Head of caudate nucleus (tissue), 42 donors: Measurements from ENCODE around the gene CCT5.

Experiments
- DNase-seq, 42 donors: peaks; one replicate each; pipeline versions ENCODE4 v3.0.0 to v3.0.0-alpha.2; 2020 to 2021; ENCODE audit warnings: mixed read lengths in 7 of 42
- intact Hi-C: fragments of 100-400 bp; cut with DNase I; formaldehyde crosslinking; loops from one replicate; pipeline ENCODE4 v1.15.0; 2022

CCT5 gene

DNA sequence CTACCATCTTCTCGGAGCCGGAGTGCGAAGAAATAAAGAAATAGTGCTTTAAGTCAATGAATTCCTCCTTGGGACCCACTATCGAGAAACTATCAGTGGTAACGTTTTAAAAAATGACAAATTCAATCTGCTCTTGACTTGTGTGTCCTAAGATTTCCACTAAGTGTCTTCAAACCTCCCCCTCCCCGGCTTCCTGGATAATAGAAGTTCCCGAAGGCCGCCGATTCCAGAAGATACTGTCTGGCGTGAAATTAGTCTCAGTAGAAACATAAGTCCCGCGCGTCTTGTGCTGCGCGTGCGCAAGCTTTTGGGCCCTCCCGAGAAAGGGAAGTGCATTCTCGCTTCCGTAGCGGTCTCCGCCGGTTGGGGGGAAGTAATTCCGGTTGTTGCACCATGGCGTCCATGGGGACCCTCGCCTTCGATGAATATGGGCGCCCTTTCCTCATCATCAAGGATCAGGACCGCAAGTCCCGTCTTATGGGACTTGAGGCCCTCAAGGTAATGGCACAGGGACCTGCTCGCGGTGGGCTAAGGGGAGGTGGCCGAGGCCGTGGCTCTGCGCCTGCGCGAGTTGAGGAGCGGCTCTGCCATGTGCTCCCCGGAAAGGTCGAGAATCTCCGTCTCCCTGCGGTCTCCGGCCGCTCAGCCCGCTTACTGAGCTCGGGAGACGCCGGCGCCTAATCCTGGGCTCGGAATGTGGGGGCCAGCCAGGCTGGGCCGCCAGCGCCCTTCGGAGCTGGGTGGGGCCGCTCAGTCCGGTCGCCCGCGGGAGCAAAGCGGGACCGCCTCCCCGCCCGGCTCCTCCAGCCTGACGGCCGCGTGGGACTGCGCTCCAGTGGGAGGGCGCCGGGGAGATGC is at the start of gene CCT5:
CCT5 (plus strand) TSS at position 333 of the 858 bp plus-strand sequence; CDS start at position 394, 61 bp downstream.
- peak; percentile 78 to 96 (median 90) for DNase-seq
- intact Hi-C loops: loop anchor here (2.0 kb wide), 1 partner anchor 103 kb away; the partner anchor contains the start of gene MARCHF6

DNA sequence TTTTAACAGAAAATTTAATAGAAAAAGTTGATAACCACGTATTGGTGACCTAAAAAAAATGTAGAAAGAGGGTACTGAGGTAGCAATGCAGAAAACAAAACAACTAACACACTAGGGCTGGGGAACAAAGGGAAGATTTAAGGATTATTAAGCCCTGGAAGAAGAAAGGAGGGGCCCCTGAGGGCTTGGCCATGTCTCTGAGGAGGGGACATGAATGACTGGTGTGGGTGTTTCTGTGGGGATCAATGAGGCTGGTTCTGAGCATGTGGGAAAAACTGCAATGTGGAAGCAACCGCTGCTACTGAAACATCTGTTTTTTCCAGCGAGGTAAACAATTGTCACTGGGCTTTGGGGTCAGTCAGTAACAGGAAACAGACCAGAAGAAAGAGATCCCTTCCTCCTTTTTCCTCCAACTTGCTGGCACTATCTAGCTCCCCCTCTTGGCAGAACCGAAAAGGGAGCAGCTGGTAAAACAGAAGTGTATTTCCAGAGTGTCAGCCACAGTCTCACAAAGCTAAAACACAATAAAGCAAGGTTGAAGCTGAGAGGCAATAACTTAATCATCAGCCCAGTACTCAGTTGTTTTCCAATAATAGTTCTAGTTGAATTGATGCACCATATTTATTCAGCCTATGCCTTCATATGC is 48.7 kb upstream of the CCT5 start:
- DNase-seq: peak in 10 of 42 donors; percentile 15 to 56 (median 28)
- intact Hi-C loops: no loop called here

- DNase-seq: no peak
Measured at GRCh38 chr5:10202089-10202910, 47.8 kb upstream of the CCT5 start.

GRCh38 chr5:10209004-10209403 is 41.1 kb upstream of the CCT5 start:
- DNase-seq: no peak
- intact Hi-C loops: no loop called here

More at GRCh38 chr5:10202089-10202910, 47.8 kb upstream of the CCT5 start:
- intact Hi-C loops: no loop called here

DNA sequence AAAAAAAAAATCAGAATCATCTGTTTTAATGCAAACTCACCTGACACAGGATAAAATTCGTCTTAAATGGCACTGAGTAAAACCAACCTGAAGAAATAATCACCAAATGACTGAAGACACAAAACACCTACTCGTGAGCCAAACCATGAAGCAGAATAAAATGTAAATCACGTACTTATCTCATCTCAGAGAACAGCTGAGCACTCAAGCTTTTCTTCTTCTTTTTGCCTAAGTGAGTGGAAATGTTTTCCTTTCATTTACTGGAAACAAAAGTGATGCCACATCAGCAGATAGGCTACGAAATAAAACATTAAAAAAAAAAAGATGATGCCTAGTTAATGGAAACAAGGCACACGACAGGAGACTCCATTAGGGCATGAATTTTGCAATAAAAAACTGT is 36.8 kb upstream of the CCT5 start:
- no peak for DNase-seq
- intact Hi-C loops: no loop called here

- intact Hi-C loops: no loop called here
- DNase-seq: no peak
Measured at GRCh38 chr5:10214041-10214440, 36.0 kb upstream of the CCT5 start.

DNA sequence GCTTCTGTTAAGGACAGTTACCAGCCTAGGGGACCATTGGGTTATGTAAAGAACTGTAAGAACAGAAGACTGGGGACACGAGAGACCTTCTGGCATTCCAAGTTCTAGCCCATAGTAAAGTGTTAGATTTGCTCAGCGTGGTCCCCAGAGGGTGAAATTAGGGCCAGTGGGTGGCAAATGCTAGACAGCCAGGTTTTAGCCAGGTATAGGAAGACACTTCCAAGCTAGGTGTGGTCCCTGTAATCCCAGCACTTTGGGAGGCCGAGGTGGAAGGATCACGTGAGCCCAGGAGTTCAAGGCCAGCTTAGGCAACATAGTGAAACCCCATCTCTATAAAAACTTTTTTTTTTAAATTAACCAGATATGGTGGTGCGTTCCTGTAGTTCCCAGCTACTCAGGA is 34.7 kb upstream of the CCT5 start:
- no peak for DNase-seq
- intact Hi-C loops: no loop called here

DNA sequence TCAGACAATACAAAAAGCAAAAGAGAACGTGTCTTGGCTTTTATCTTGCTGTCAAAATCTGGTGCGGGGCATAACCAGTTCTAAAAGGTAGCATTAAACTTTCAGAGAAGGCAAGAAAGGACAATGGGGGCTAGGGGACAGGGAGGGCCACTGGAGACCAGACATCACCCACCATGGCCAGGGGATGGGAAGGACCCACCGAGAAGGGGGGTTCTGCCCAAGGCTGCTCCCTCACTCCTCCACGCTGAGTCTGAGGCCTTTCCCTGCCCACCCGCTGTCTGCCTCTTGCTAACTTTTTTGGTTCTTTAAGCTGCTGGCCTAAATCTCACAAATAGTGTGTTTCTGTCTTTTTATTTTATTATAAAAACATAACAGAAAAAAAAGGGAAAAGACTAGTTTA is 34.0 kb upstream of the CCT5 start:
- intact Hi-C loops: no loop called here
- DNase-seq: no peak

GRCh38 chr5:10218658-10219057 is 31.4 kb upstream of the CCT5 start:
- peak in 13 of 42 donors; percentile 21 to 59 (median 49) for DNase-seq
- intact Hi-C loops: no loop called here

DNA sequence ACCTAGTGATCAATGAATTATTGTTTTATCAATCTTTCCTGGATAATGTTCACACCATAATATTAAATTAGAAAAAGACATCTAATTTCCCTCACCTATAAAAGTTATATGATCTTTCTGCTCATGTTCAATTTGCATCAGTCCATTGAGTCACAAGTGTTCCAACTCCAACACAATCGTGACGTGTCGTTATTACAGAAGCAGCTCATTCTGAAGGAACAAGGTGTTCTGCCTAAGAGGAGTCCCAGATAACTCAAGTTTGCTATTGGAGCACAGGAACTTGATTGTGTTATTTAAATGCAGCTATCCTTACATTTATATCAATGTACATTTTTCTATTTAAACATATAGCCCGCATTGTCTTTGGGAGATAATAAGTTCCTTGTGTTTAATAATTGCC is 31.0 kb upstream of the CCT5 start:
- intact Hi-C loops: no loop called here
- peak in 8 of 42 donors; percentile 35 to 65 (median 44) for DNase-seq

GRCh38 chr5:10220248-10220647 is 29.8 kb upstream of the CCT5 start:
- intact Hi-C loops: no loop called here
- peak in 9 of 42 donors; percentile 19 to 57 (median 27) for DNase-seq

- DNase-seq: no peak
- intact Hi-C loops: no loop called here
Measured at GRCh38 chr5:10222326-10222725, 27.8 kb upstream of the CCT5 start.

- intact Hi-C loops: no loop called here
Measured at GRCh38 chr5:10227379-10227778, 22.7 kb upstream of the CCT5 start.

GRCh38 chr5:10228288-10228687 is 21.8 kb upstream of the CCT5 start:
- intact Hi-C loops: no loop called here
- DNase-seq: no peak

More at GRCh38 chr5:10227379-10227778, 22.7 kb upstream of the CCT5 start:
- DNase-seq: peak in 1 of 42 donors; percentile 36

- no peak for DNase-seq
Measured at GRCh38 chr5:10229306-10230048, 20.6 kb upstream of the CCT5 start.

GRCh38 chr5:10232386-10232785 is 17.7 kb upstream of the CCT5 start:
- intact Hi-C loops: no loop called here
- DNase-seq: no peak

More at GRCh38 chr5:10229306-10230048, 20.6 kb upstream of the CCT5 start:
- intact Hi-C loops: no loop called here

DNA sequence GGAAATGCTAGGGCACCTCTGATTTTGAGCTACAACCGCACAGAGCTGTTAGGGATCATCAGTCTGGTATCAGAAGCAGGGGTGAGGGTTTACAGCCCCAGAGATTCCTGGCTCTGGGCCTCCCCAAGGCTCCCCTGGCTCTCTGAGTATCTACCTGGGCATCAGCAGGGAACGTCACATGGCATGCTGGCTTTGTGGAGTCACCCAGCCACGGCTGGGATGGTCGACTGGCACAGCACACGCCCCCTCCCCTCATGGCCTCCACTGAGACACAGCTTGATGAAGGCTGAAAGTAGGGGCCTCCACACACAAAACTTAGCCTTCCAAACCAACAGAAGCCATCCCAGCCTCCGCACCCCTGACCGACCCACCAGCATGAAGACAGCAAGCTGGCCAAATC is 17.1 kb upstream of the CCT5 start:
- no peak for DNase-seq
- intact Hi-C loops: no loop called here

DNA sequence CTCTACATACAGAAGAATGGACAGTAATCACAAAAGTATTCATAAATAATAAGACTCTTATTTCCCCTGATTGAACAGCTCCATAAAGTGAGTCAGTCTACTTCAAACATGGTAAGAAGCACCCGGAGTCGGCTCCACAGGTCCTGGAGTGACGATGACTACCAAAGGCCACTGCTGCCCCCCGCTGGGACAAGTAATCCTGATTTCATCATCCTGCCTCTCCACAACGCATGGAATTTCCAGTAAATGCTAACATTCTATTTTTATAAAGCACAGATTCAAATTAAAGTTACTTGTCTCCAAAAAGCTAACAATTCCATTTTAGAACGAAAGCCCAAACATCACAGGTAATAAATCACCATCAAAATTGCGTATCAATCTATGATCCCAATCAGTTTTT is 16.6 kb upstream of the CCT5 start:
- intact Hi-C loops: no loop called here
- DNase-seq: peak; percentile 31 to 84 (median 66)

DNA sequence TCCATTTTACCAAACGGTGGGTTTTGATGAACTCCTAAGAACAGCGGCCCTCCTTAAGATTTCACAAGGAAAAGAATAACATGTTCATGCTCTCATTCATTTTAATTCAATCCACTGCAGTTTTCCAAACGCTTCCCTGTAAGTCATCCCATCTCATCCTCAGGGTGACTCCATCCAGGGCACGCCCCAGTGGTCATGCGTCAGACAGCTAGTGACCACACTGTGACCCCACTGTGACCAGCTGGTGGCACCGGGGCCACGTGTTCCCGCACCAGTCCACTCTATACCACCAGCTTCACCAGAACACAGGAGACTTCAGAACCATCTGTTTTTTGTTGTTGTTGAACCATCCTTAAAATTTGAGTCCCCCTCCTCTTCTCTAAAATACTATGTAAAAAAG is 14.7 kb upstream of the CCT5 start:
- DNase-seq: no peak

More for the DNA sequence above, 14.7 kb upstream of the CCT5 start:
- intact Hi-C loops: no loop called here
